OCI-M2 (cell line): ENCODE data around the gene R3HCC1L.

Experiments used
- DNase-seq: peaks from one replicate; lab custom pipeline; 2025; ENCODE audit not compliant: unreplicated experiment; lab: John Stamatoyannopoulos, UW

The R3HCC1L gene

GRCh38 chr10:98134431-98135221 lies at the start of gene R3HCC1L:
TSS of gene R3HCC1L (plus strand) at chr10:98134657. CDS start at chr10:98208115, 73,458 bp downstream.
- DNase-seq, result peak; percentile 81

- DNase-seq, result no peak
Measured at GRCh38 chr10:98085238-98085637, 49.2 kb upstream of the R3HCC1L start.

GRCh38 chr10:98086837-98087708 lies 47.4 kb upstream of the R3HCC1L start:
- DNase-seq, result no peak

GRCh38 chr10:98088186-98088971 lies 46.1 kb upstream of the R3HCC1L start:
- DNase-seq, result no peak

- no peak for DNase-seq
Measured at GRCh38 chr10:98090822-98091221, 43.6 kb upstream of the R3HCC1L start.

GRCh38 chr10:98096316-98096715 lies 38.1 kb upstream of the R3HCC1L start:
- no peak for DNase-seq

- no peak for DNase-seq
Measured at GRCh38 chr10:98096731-98097130, 37.7 kb upstream of the R3HCC1L start.

- DNase-seq, result no peak
Measured at GRCh38 chr10:98097175-98097574, 37.3 kb upstream of the R3HCC1L start.

- no peak for DNase-seq
Measured at GRCh38 chr10:98097616-98098015, 36.8 kb upstream of the R3HCC1L start.

- no peak for DNase-seq
Measured at GRCh38 chr10:98098247-98098646, 36.2 kb upstream of the R3HCC1L start.

- DNase-seq, result no peak
Measured at GRCh38 chr10:98100476-98100875, 34.0 kb upstream of the R3HCC1L start.

- no peak for DNase-seq
Measured at GRCh38 chr10:98101366-98101765, 33.1 kb upstream of the R3HCC1L start.

GRCh38 chr10:98104125-98104524 lies 30.3 kb upstream of the R3HCC1L start:
- DNase-seq, result no peak

- no peak for DNase-seq
Measured at GRCh38 chr10:98106531-98106930, 27.9 kb upstream of the R3HCC1L start.

- DNase-seq, result no peak
Measured at GRCh38 chr10:98107644-98108430, 26.6 kb upstream of the R3HCC1L start.

- DNase-seq, result no peak
Measured at GRCh38 chr10:98110356-98110755, 24.1 kb upstream of the R3HCC1L start.

GRCh38 chr10:98115031-98115787 lies 19.2 kb upstream of the R3HCC1L start:
- no peak for DNase-seq

- DNase-seq, result no peak
Measured at GRCh38 chr10:98119891-98120290, 14.6 kb upstream of the R3HCC1L start.

GRCh38 chr10:98125940-98126631 lies 8.4 kb upstream of the R3HCC1L start:
- no peak for DNase-seq
